C1 segment of cervical spinal cord (tissue), 14 donors: ENCODE data around the gene DES.

ENCODE experiments used
- DNase-seq, 14 donors: peaks; one replicate each; lab custom pipeline; 2025; lab: John Stamatoyannopoulos, UW

The DES gene

GRCh38 chr2:219438453-219438852 lies 20.3 kb downstream of the DES start:
- DNase-seq = no peak

DNA sequence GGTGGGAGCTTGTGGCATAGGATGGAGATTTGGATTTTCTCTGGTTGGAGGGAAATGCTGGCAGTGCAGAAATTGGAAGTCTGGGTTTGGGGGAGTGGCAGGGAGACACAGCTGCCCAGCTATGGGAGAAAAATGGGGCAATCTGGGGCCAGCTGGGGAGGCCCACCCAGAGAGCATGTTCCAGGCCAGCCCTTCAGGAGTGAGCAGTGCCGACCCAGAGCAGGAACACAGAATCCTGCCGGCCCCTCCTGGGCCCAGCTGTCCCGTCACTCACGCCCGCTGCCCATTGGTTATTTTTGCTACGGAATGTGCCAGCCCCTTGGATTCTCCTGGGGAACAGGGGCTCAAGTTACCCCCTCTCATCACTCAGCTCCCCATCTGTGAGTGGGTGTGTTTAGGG lies 21.3 kb downstream of the DES start:
- DNase-seq = no peak

GRCh38 chr2:219440388-219441256 lies 22.4 kb downstream of the DES start:
- no peak for DNase-seq

- DNase-seq = peak in 4 of 14 donors; percentile 14 to 32 (median 26)
These were observed 23.5 kb downstream of the DES start for GRCh38 chr2:219441451-219442255.

GRCh38 chr2:219442256-219443015 lies 24.3 kb downstream of the DES start:
- peak in 1 of 14 donors; percentile 33 for DNase-seq

DNA sequence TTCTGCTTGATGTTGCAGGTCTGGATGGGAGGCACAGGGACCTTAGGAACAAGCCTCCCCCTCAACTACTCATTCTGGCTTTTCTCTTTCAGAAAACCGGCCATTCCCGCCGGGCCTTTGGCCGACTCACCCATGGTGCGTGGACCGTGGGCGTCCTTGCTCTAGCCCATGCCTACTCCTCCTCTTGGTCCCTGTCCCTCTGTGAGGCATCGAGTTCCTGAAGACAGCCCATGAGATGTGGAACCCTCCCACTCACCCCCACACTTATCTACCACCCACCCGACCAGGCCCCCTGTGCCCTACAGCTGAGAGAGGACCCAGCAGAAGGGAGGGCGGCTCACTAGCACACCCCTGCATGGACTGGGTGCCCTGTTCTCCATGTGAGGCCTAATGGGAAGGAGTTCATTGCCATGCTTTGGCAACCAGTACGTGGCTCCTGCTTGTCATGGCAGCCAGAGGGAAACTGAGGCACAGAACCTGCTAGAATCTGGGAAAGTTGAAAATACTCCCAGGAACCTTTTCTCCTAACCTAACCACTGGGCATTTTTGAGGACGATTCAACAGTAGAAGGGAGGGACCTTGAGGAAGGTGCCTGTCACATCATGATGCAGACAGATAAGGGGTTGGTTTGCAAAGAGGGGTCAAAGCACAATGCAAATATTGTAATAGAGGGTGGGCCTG lies 25.0 kb downstream of the DES start:
- no peak for DNase-seq

DNA sequence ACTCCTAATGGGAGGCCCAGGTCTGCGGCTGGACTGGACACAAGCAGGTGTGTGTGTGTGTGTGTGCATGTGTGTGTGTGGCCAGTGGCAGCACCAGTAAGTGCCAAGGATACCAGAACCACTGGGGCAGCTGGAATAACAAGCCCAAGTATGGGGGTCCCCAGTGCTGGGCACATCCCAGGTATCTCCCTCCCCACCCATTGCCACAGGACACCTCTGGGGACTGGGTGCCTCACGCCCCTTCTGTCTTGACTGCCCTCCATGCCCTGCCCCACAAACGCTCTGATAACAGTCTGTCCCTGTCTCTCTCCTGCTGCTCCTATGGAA lies 25.5 kb downstream of the DES start:
- DNase-seq = no peak

DNA sequence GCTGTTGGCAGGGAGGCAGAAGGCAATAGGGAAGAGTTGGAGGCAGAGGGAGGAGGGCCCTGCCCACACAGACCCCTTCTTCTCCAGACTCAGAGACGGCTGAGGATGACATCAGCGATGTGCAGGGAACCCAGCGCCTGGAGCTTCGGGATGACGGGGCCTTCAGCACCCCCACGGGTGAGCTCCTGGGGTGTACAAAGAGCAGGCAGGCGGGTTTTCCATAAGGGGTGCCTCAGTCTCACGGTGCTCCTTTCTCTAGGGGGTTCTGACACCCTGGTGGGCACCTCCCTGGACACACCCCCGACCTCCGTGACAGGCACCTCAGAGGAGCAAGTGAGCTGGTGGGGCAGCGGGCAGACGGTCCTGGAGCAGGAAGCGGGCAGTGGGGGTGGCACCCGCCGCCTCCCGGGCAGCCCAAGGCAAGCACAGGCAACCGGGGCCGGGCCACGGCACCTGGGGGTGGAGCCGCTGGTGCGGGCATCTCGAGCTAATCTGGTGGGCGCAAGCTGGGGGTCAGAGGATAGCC lies 26.5 kb downstream of the DES start:
- no peak for DNase-seq

DNA sequence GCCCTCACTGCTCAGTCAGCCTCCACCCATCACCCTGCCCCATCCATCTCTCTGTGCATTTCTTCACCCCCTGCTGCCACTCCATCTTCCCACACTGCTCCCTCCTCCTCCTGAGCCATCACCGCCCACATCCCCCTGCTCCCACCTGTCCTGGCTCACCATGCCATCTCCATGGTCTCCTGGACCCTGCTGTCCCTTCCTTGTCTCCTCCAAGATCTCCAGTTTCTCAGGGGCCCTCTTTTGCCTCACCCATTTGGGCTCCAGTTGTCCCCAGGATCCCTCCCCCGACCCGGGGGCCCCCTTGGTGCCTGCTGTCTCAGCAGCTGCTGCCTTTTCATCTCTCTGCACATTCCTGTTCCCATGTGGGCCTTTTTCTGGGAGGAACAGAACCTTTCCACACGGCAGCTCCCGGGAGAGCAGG lies 27.1 kb downstream of the DES start:
- DNase-seq = no peak

GRCh38 chr2:219446101-219446504 lies 27.9 kb downstream of the DES start:
- peak in 6 of 14 donors; percentile 5 to 69 (median 18) for DNase-seq

DNA sequence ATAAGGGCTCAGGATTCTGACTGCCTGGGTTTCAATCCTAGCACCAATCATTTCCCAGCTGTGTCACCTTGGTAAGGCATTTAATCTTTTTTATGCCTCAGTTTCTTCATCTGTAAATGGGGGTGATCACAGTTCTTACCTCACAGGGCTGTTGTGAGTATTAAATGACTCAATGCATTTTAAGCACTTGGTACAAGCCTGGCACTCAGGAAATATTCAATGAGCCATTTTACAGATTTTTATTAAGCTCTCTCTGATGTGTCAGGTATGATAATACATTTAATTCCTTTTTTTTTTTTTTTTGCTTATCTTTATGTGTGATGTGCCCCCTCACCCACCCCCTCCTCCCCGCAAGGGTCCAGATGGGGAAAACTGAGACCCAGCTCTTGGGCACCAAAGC lies 28.5 kb downstream of the DES start:
- no peak for DNase-seq

DNA sequence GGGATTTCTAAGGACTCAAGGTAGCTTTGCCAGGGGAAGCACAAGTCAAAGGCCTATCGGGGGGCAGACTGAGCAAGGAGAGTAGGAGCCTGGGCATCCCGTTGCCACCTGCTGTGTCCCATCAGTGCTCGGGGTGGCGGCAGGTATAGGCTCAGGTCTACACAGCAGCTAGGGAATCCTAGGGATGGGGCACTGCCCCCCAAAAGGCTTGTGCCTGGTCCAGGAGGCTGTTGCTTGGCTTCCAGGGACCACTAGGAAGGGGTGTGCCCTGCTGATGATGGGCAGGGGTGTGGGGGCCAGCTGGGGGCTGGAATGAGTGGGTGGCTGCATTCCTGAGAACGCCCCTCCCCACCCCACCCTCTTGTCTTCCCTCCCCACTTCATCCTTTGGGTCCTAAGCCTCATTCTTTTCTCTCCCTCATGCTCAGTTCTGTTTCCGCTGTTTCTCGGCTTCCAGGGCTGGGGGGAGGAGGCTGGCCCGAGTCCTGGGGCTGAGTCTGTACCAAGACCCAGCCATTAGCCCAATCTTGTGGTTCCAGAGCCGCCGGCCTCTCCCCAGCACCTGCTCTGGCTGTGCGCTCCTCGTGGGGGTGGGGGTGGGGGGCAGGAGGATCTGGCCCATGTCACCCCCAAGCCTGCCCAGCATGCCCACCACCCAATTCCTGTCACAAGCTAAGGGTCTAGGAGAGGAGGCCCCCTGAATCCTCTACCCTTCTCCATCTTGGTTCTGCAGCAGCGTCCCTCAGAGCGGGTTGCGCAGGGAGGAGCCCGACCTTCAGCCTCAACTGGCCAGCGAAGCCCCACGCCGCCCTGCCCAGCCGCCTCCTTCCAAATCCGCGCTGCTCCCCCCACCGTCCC lies 29.3 kb downstream of the DES start:
- DNase-seq = peak in 4 of 14 donors; percentile 6 to 48 (median 10)

GRCh38 chr2:219448099-219448775 lies 30.1 kb downstream of the DES start:
- DNase-seq = no peak

GRCh38 chr2:219448776-219449341 lies 30.7 kb downstream of the DES start:
- DNase-seq = no peak

GRCh38 chr2:219449609-219450008 lies 31.4 kb downstream of the DES start:
- no peak for DNase-seq

DNA sequence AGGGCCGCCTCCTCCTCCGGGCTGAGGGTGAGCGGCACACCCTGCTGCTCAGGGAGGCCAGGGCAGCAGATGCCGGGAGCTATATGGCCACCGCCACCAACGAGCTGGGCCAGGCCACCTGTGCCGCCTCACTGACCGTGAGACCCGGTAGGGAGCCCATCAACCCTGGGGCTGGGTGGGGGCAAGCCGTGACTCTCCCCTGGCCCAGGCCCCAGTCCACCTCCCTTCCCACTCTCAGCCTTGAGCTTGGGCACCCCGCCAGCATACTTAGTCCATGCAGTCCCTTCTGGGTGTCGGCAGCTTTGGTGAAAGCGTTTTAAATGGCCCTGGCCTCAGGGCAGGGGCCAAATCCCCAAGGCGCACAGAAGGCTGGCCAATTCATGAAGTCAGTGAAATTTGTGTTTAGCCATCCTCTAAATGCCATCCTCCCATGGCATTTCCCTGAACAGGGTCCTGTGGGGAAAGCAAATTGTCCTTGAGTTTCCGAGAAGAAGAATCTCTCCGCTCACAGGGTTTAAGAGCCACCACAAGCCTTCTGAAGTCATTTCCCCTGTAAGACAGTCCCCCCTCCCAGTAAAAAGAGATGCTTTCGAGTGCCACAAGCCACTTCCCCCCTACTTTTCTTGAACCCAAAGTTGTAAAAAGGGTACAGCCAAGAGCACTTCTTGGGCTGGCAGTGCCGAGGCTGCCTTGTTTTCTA lies 33.6 kb downstream of the DES start:
- DNase-seq = peak in 9 of 14 donors; percentile 14 to 78 (median 47)

- DNase-seq = peak in 10 of 14 donors; percentile 9 to 88 (median 50)
These were observed 34.5 kb downstream of the DES start for GRCh38 chr2:219452361-219453317.
